Nephron progenitor cell (in vitro differentiated cells): ENCODE measurements around the gene EDEM2.
"Not testable (repeated sequence)": the region's sequence is repeated elsewhere in the genome, so short reads cannot be mapped to it uniquely, and the experiment has no call there.

ENCODE experiments used
- DNase-seq: peaks from one replicate; pipeline ENCODE4 v3.0.0; 2021
- H3K27ac Mint-ChIP-seq: 2 replicates; pipeline ENCODE4 v1.8.0; 2021; ENCODE audit warnings: mild to moderate bottlenecking, moderate library complexity, mixed read lengths
- H3K27me3 Mint-ChIP-seq: 2 replicates; pipeline ENCODE4 v1.8.0; 2021; ENCODE audit warnings: mild to moderate bottlenecking, low read depth, mixed read lengths; ENCODE audit not compliant: poor library complexity
- H3K36me3 Mint-ChIP-seq: 2 replicates; pipeline ENCODE4 v1.8.0; 2021; ENCODE audit warnings: low read depth, mixed read lengths
- H3K4me1 Mint-ChIP-seq: 2 replicates; pipeline ENCODE4 v1.8.0; 2021; ENCODE audit warnings: mixed read lengths
- H3K4me3 Mint-ChIP-seq: 2 replicates; pipeline ENCODE4 v1.8.0; 2021; ENCODE audit warnings: mild to moderate bottlenecking, moderate library complexity, mixed read lengths
- H3K9me3 Mint-ChIP-seq: 2 replicates; pipeline ENCODE4 v1.8.0; 2021; ENCODE audit warnings: mild to moderate bottlenecking, moderate library complexity, mixed read lengths
- TF ChIP-seq, protein P1 (sequence below): fragments of 200-600 bp; sonication (generic); IDR thresholded peaks from 2 replicates; pipeline ENCODE4 v1.5.0; 2021; ENCODE audit warnings: antibody characterized with exemption

The EDEM2 gene

DNA sequence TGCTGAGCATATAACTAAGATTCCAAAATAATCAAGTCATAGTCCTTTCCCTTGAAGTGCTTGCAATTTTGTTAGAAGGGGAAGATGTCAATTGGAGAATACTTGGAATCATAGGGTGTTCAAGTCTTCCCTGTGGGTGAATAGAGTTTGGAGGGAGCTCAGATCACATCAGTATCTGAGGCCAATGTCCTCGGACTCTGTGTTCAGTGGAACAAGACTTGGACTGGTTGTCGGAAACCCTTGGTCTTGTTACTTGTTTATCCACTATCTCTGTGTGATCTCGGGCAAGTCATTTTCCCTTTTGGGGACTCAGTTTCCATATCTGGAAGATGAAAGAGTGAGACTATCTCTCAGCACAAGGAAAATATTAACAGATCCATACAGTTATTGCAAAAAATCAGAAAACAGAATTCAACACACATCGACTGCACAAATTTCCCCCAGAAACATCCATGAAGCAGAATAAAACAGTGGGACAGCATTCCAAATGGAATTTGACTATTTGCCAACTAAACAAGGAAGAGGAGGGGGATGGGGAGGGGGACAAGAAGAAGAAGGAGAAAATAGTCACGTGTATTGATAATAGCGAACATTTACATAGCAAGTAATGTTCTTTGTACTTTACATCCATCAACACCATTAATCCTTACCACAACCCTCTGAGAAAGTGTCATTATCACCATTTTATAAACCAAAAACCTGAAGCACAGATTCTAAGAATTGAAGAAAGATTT is 3.9 kb upstream of the EDEM2 start:
- H3K27me3 Mint-ChIP-seq, result peaks cover 18% of the 10 kb centered on the region
- H3K4me3 Mint-ChIP-seq, result no peak overlapping the region
- no peak for DNase-seq
- TF ChIP-seq, protein P1, sequence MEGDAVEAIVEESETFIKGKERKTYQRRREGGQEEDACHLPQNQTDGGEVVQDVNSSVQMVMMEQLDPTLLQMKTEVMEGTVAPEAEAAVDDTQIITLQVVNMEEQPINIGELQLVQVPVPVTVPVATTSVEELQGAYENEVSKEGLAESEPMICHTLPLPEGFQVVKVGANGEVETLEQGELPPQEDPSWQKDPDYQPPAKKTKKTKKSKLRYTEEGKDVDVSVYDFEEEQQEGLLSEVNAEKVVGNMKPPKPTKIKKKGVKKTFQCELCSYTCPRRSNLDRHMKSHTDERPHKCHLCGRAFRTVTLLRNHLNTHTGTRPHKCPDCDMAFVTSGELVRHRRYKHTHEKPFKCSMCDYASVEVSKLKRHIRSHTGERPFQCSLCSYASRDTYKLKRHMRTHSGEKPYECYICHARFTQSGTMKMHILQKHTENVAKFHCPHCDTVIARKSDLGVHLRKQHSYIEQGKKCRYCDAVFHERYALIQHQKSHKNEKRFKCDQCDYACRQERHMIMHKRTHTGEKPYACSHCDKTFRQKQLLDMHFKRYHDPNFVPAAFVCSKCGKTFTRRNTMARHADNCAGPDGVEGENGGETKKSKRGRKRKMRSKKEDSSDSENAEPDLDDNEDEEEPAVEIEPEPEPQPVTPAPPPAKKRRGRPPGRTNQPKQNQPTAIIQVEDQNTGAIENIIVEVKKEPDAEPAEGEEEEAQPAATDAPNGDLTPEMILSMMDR, result no peak
- no peak overlapping the region for H3K27ac Mint-ChIP-seq
- H3K9me3 Mint-ChIP-seq, result peaks cover 15% of the 10 kb centered on the region
- no peaks in the 10 kb centered on the region for H3K36me3 Mint-ChIP-seq
- H3K4me1 Mint-ChIP-seq, result peaks cover 16% of the 10 kb centered on the region

- peaks cover 15% of the 10 kb centered on the region for H3K9me3 Mint-ChIP-seq
- peaks cover 13% of the 10 kb centered on the region for H3K27me3 Mint-ChIP-seq
- not testable (repeated sequence) for DNase-seq, H3K36me3 Mint-ChIP-seq, H3K27ac Mint-ChIP-seq
- peaks cover 17% of the 10 kb centered on the region for H3K4me1 Mint-ChIP-seq
- H3K4me3 Mint-ChIP-seq, result peak overlapping the region; percentile 89
Measured at GRCh38 chr20:35147575-35148071, 487 bp upstream of the EDEM2 start.

DNA sequence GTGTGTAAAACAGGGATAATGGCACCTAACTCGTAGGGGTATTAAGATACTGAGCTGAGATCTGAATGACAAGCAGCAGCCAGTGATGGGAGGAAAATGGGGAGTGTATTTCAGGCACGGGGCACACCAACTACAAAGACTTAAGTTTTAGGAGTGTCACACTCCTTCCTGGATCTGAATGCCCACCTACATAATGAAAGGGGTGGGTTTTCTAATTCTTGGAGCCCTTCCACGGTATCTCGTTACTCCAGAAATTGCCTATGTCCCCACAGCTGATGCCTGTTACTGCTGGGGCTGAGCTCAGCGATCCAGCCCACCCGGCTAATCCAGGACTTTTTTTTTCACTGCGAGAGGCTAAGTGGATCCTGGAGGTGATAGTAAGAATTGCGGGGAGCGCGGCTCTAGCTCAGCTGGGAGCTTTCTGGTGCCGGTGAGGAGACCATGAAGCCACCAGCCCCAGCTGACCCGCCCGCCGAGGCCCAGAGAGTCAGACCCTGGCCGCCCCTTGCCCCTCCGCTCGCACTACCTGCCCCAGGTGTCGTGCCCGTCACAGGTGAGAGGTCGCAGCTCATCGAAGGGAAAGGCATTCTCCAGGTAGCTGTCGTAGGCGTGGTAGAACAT is 727 bp downstream of the EDEM2 start:
- Mint-ChIP-seq H3K9me3 (peaks cover 6% of the 10 kb centered on the region), H3K27ac (no peak overlapping the region), H3K4me3 (peak overlapping the region; percentile 89), H3K27me3 (peaks cover 11% of the 10 kb centered on the region), H3K36me3 (peaks cover under 1% of the 10 kb centered on the region), H3K4me1 (peaks cover 17% of the 10 kb centered on the region)
- TF ChIP-seq, protein P1, result no peak
- DNase-seq, result peak; percentile 36

DNA sequence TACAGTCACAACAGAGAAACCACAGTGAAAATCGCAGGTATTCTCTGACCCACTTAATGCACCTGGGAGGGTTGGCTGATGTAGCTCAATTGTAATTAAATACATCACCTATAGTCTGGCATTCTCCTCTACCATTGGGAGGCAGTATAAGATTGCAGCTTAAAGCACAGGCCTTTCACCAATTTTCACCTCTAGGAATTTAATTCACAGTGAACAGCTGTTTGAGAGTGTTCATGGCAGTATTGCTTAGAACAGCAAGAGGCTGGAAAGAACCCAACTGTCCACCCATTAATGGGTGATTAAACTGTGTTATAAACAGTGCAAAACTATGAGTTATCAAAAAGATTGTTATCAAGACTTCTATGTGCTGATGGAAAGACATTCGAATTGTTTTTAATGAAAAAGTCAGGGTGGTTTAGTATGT is 2.0 kb downstream of the EDEM2 start:
- no peak overlapping the region for H3K27ac Mint-ChIP-seq
- H3K4me3 Mint-ChIP-seq, result peak overlapping the region; percentile 52
- H3K36me3 Mint-ChIP-seq, result peaks cover 5% of the 10 kb centered on the region
- H3K4me1 Mint-ChIP-seq, result peaks cover 17% of the 10 kb centered on the region
- TF ChIP-seq, protein P1, result peak; percentile 54
- no peaks in the 10 kb centered on the region for H3K9me3 Mint-ChIP-seq
- DNase-seq, result no peak
- H3K27me3 Mint-ChIP-seq, result peaks cover 9% of the 10 kb centered on the region

DNA sequence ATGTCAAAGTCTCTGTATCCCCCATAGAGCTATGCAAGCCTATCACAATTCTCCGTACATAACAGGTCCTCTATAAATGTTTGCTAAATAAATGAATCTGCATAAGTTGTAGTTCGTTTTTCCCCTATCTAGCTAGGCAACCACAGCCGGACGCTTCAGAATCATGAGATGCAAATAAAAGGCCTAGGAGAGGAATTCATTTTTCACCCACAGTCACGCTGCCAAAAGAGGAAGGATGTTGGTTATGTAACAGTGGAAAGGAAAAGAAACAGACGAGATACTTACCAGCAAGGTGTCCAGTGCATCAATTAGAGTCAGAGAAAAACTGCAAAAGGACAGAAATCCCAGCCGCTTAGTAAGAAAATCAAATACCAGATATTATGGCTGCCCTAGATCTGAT is 2.4 kb downstream of the EDEM2 start:
- Mint-ChIP-seq H3K27ac (no peak overlapping the region), H3K4me1 (peaks cover 17% of the 10 kb centered on the region), H3K4me3 (no peak overlapping the region), H3K36me3 (peaks cover 5% of the 10 kb centered on the region), H3K9me3 (no peaks in the 10 kb centered on the region), H3K27me3 (peaks cover 9% of the 10 kb centered on the region)
- TF ChIP-seq, protein P1, result no peak
- DNase-seq, result no peak

DNA sequence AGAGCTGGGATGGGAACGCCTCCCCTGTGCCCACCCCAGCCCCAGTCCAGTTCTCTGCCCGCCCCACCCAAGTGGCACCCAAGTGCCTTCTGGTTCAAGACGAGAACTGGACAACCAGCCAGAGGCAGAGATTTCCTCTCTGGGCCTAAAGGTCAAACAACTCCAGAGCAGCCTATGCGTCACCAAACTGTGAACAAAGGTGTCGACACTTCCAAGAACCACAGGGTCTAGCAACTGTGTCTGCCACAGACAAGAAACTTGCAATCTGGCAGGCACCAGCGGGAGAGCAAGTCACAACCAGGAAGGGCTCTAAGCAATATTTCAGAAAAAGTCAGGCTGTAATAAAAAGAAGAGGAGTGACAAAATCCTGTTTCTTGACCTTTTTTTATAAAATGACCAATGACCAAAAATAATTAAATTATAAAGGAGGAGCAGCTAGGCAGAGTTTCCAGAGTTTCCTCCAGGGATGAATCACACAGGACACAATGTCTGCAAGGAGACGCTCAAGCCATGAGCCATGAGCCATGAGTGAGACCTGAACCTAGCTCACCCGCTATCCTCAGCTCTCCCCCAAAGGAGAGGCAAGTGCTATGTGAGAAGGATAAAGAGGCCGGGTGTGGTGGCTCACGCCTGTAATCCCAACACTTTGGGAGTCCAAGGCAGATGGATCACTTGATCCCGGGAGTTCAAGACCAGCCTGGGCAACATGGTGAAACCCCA is 11.1 kb downstream of the EDEM2 start:
- TF ChIP-seq, protein P1, result no peak
- Mint-ChIP-seq H3K27me3 (peaks cover 4% of the 10 kb centered on the region), H3K36me3 (peaks cover 29% of the 10 kb centered on the region), H3K9me3 (no peaks in the 10 kb centered on the region), H3K4me3 (no peak overlapping the region), H3K27ac (peak overlapping the region; percentile 48), H3K4me1 (no peaks in the 10 kb centered on the region)
- DNase-seq, result no peak
